IgD-negative memory B cell (primary cell): Measurements from ENCODE around the gene GPR157. TPM values are rescaled to one million over a fixed set of nuclear protein-coding genes. Genes with fewer than 3 reads are reported as not detected.
A peak's percentile ranks its signal among the peaks of the same experiment; 100 is the strongest.

Experiments used
- H3K27ac Mint-ChIP-seq, 3 donors: one replicate each; pipeline ENCODE4 v1.8.0; 2020 to 2022; ENCODE audit warnings: mild to moderate bottlenecking in 3 of 3, mixed read lengths in 3 of 3, moderate library complexity in 1 of 3
- H3K27me3 Mint-ChIP-seq: one replicate; pipeline ENCODE4 v1.8.0; 2021; ENCODE audit warnings: mixed read lengths
- H3K36me3 Mint-ChIP-seq: one replicate; pipeline ENCODE4 v1.8.0; 2020; ENCODE audit warnings: mild to moderate bottlenecking, mixed read lengths
- H3K4me1 Mint-ChIP-seq, 3 donors: one replicate each; pipeline ENCODE4 v1.8.0; 2020 to 2022; ENCODE audit warnings: mixed read lengths in 3 of 3, mild to moderate bottlenecking in 1 of 3
- H3K4me3 Mint-ChIP-seq, 4 donors: one replicate each; pipeline ENCODE4 v1.8.0; 2020 to 2022; ENCODE audit warnings: mild to moderate bottlenecking in 4 of 4, mixed read lengths in 4 of 4, moderate library complexity in 3 of 4
- H3K9me3 Mint-ChIP-seq, 3 donors: one replicate each; pipeline ENCODE4 v1.8.0; 2020 to 2021; ENCODE audit warnings: mixed read lengths in 3 of 3, mild to moderate bottlenecking in 1 of 3
- polyA plus RNA-seq: library from polyadenylated mRNA; unstranded; fragments of 300-500 nt; fragmentation: Illumina TruSeq; gene quantifications from one replicate; pipeline ENCODE4 v1.2.3, GENCODE V29; 2021

GPR157 gene
- polyA plus RNA-seq, 1 donor from 2014 or later, result 1.3 TPM

DNA sequence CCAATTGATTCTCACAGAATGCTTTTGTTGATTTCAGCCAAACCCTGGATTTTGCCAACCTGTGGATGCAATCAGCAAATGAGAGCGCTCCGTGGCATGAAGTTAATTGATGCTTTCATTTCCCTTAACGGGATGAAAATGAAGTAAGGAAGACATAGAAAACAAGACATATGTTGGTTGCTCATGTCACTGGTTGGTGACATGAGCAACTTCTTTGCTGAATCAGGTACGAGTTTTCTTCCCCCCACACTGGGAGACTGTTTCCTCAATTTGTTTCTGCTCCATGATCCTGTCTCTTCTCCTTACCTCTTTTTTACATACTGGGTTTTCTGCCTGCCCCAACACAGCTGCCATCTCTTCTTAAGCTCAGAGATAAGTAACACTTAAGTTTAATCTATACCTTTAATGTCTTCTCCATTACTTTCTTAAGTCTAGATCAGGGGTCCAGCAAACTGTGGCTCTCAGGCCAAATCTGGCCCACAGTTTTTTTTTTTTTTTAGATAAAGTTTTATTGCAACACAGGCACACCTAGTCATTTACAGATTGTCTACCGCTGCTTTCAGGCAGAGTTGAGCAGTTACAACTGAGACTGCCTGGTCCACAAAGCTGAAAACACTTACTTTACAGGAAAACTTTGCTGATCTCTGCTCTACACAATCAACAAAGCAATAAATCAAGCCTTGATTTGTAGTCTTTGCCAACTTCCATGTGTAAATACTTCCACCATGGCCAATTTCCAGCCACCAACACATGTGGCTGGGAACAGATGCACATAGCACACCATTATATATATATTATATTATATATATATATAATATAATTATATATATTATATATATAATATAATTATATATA is 13.3 kb downstream of the GPR157 start:
- H3K27ac Mint-ChIP-seq, result no peak overlapping the region
- no peaks in the 10 kb centered on the region for H3K9me3 Mint-ChIP-seq
- H3K36me3 Mint-ChIP-seq, result peaks cover 4% of the 10 kb centered on the region
- no peak overlapping the region for H3K4me3 Mint-ChIP-seq
- peaks cover 8 to 18% (median 16%) of the 10 kb centered on the region in 3 donors for H3K4me1 Mint-ChIP-seq
- H3K27me3 Mint-ChIP-seq, result no peaks in the 10 kb centered on the region

DNA sequence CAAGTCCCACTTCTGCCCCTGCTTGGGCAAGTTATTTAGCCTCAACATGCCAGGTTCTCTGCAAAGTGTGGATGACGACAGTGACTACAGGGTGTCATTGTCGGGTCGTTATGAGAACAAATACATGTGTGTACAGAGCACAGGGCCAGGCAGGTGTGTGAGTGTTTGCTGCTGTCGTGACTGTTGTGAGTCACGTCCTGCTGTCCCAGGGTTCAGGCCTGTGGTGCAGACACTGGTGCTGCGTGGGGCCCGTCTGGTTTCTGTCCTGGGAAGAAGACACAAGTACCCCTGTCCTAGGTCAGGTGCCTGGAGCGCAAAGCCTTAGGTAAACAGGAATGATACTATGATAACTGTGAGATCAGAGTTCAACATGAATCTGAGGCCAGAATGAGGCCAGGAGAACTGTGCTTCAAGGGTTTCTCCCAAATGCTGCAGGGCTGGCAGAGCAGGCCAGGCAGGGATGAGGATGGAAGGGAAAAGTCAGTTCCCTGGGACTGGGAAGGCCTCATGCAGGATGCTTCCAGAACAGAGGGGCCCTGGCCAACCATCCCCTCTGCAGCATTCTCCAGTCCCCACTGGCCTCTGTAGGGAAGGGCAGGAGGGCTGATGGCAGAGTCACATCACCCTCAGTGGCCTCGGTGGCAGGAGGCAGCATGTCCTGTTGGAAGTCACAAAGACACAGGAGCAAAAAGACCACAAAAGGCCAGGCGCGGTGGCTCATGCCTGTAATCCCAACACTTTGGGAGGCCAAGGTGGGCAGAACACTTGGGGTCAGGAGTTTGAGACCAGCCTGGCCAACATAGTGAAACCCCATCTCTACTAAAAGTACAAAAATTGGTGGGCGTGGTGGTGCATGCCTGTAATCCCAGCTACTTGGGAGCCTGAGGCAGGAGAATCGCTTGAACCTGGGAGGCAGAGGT is 15.7 kb downstream of the GPR157 start:
- Mint-ChIP-seq H3K9me3 (no peaks in the 10 kb centered on the region), H3K4me1 (peaks cover 3 to 8% (median 5%) of the 10 kb centered on the region in 3 donors), H3K4me3 (no peak overlapping the region), H3K27ac (no peak overlapping the region), H3K36me3 (peaks cover 4% of the 10 kb centered on the region), H3K27me3 (no peaks in the 10 kb centered on the region)

DNA sequence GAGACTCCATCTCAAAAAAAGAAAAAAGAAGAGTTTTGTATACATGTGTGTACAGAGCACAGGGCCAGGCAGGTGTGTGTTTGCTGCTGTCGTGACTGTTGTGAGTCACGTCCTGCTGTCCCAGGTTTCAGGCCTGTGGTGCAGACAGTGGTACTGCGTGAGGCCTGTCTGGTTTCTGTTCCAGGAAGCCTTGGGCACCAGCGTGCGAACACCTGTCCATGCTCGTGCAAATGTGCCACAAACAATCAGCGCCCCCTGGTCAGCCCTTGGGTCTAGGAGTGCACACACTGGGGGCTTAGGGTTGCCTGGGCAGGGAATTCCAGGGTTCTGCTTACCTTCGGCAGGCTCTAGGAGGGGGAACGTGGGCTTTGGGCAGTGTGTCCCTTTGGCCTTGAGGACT is 16.9 kb downstream of the GPR157 start:
- Mint-ChIP-seq H3K4me3 (no peak overlapping the region), H3K36me3 (peaks cover 2% of the 10 kb centered on the region), H3K27ac (no peak overlapping the region), H3K27me3 (no peaks in the 10 kb centered on the region), H3K9me3 (no peaks in the 10 kb centered on the region), H3K4me1 (peaks cover 0 to 8% (median 5%) of the 10 kb centered on the region in 3 donors)

DNA sequence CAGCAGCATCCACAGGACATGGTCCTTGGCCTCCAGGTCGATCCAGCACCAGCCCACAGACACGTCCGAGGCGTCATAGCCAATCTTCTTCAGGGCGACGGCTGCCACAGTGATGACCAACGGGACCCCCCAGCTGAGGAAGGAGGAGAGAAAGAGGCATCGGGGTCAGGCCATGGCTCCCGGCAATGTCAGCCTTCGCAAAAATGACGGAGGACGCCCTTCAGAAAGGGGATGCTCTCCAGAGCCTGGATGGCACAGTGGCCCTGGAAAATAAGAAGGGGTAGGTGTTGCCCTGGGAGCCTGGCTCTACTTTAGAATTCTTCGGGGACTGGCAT is 17.6 kb downstream of the GPR157 start:
- Mint-ChIP-seq H3K27ac (no peak overlapping the region), H3K27me3 (no peaks in the 10 kb centered on the region), H3K9me3 (no peaks in the 10 kb centered on the region), H3K36me3 (peaks cover 2% of the 10 kb centered on the region), H3K4me3 (no peak overlapping the region), H3K4me1 (peaks cover 0 to 8% (median 5%) of the 10 kb centered on the region in 3 donors)

DNA sequence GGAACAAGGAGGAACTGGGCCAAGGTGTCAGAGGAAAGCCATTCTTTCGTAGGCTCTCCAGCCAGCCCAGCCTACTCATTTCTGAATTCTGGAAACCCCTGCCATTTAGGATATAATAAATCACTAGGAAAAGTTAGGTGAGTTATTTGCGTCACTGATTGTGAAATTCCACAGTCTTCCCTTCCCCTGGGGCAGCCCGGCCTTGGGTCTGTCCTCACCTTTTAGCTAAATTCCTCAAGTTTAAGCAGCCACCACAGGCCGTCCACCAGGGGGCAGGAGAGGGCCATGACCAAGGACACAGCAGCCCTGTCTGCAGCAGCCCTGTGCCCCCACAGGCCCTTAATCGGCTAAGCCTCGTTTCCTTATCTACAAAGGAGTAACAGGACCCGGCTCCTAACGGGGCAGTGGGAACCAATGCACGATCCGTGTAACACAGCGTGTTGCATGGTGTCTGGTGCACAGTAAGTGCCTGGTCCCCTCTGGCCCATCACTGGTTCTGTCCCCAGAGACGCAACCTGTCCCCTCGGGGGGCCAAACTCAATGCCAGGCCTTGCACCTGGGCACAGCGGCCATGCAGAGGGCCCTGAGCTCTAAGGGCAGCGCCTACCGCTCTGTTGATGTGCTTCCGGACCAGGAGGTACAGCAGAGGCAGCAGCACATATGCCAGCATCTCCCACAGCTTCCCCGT is 18.1 kb downstream of the GPR157 start:
- Mint-ChIP-seq H3K36me3 (peaks cover 2% of the 10 kb centered on the region), H3K4me1 (peaks cover 0 to 8% (median 5%) of the 10 kb centered on the region in 3 donors), H3K9me3 (no peaks in the 10 kb centered on the region), H3K4me3 (no peak overlapping the region), H3K27ac (no peak overlapping the region), H3K27me3 (no peaks in the 10 kb centered on the region)

DNA sequence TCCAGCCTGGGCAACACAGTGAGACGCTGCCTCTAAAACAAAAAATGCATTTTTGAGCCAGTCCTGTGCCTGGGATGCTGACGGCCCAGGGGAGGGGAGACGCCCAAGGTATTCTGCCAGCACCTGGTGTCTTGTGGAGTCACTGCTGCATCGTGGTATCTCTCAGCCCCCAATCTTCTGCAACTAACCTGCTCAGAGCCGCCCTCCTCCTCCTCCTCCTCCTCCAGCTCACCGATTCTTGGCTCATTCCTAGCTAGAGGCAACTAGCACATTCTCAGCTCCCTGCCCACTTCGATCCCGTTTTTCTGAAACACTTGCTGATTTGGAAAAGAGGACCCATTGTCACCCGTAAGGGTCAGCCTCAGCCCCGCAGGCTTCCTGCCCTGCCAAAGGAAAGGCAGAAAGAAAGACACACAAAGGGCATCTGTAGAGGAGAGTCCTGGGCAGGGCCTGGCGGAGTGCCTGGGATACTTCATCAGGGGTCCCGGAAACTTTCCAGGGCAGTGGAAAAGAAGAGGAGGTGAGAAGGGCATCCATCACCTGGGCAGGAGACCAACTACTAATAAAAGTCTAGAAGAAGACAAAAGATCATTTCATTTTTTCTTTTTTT is 20.7 kb downstream of the GPR157 start:
- peaks cover 0 to 5% (median 4%) of the 10 kb centered on the region in 3 donors for H3K4me1 Mint-ChIP-seq
- H3K27me3 Mint-ChIP-seq, result no peaks in the 10 kb centered on the region
- H3K27ac Mint-ChIP-seq, result no peak overlapping the region
- peaks cover 6% of the 10 kb centered on the region for H3K36me3 Mint-ChIP-seq
- no peak overlapping the region for H3K4me3 Mint-ChIP-seq
- no peaks in the 10 kb centered on the region for H3K9me3 Mint-ChIP-seq

DNA sequence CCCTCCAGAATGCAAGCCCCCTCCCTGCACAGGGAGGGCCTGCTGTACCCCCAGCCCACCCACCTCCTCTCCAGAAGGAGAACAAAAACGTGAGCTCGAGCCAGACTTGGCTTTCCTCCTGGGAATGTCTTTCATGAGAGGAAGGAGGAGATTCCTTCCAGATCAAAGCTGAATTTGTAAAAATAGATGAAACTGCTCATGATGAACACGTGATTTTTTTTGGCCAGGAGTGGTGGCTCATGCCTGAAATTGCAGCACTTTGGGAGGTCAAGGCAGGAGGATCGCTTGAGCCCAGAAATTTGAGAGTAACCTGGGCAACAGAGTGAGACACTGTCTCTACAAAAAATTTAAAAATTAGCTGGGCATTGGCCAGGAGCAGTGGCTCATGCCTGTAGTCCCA is 21.8 kb downstream of the GPR157 start:
- Mint-ChIP-seq H3K4me3 (no peak overlapping the region), H3K4me1 (peaks cover 0 to 5% (median 4%) of the 10 kb centered on the region in 3 donors), H3K9me3 (no peaks in the 10 kb centered on the region), H3K36me3 (peaks cover 8% of the 10 kb centered on the region), H3K27ac (no peak overlapping the region), H3K27me3 (no peaks in the 10 kb centered on the region)

DNA sequence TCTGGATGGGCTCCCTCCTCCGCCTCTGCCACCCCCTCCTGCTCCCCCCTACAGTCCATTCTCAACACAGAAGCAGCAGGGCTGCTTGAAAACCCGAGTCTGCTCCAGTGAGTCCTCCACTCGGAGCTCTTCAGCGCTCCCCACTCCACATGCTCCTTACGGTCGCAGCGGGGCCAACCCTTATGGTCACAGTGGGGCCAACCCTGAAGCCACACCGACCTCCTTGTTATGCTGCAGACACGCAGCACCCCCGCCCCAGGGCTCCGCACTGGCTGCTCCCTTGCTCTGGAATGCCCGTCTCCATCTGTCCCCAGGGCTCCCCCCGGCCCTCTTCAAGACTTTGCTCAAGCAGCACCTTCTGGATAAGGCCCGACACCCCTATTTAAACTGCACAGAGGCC is 22.6 kb downstream of the GPR157 start:
- no peaks in the 10 kb centered on the region for H3K9me3 Mint-ChIP-seq
- H3K36me3 Mint-ChIP-seq, result peaks cover 8% of the 10 kb centered on the region

DNA sequence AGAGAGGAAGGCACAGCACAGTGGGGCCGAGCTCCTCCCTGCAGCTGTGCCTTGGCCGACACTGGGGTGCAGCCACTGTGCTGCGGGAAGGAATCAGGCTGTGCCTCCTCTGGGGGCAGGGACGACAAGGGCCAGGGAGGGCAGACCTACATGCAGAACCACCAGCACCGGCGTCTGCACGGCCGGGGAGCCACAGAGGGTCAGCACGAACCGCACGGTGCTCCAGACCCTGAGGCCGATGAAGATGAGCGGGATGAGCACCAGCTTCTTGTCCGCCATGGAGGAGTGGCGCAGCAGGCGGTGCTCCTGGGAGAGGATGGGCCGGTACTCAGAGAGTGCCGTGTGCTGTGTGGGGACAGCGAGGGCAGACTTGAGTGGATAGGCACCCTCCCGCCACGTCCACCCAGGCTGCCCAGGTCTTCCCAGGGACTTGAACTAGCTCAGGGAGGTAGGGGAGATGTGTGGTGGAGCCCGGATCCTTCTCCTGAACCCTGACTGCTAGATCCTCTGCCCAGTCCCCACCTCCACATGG is 23.5 kb downstream of the GPR157 start:
- Mint-ChIP-seq H3K27me3 (no peaks in the 10 kb centered on the region), H3K36me3 (peaks cover 6% of the 10 kb centered on the region), H3K4me1 (no peaks in the 10 kb centered on the region), H3K4me3 (no peak overlapping the region), H3K9me3 (no peaks in the 10 kb centered on the region), H3K27ac (peak overlapping the region in 1 of 3 donors; percentile 74)

More for the DNA sequence above, 22.6 kb downstream of the GPR157 start:
- Mint-ChIP-seq H3K27me3 (no peaks in the 10 kb centered on the region), H3K27ac (no peak overlapping the region), H3K4me1 (peaks cover 0 to 5% (median 4%) of the 10 kb centered on the region in 3 donors), H3K4me3 (no peak overlapping the region)

DNA sequence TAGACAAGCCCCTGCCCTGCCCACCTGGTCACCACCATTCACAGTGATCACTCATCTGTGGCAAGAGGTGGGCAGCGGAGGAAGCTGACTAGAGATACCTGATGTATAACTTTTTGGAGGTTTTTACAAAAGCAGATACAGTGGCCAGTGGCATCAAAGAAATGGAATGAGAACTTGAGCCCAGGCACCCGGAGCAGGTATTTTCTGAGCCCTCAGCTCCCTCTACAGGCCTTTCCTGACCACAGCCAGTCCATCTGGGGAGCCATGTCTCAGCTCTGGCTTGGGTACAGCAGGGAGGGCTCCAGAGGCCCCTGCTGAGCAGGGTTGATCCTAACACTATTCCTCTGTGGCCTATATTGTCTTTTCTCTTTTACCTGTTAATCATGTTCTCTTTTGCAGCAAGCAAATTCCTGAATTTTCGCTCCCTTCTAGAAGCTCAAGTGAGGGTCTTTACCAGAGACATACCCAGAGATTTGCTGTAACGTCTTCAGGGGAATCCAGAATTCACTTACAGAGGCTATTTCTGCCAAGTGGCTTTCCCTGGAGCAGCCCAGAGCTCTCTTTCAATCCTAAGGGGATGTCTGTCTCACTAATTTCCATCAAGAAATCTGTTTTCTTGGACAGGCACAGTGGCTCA is 27.3 kb downstream of the GPR157 start:
- Mint-ChIP-seq H3K36me3 (peaks cover 6% of the 10 kb centered on the region), H3K27me3 (no peaks in the 10 kb centered on the region), H3K4me3 (no peak overlapping the region), H3K27ac (no peak overlapping the region), H3K9me3 (peaks cover 0 to 1% (median 0%) of the 10 kb centered on the region in 3 donors), H3K4me1 (no peaks in the 10 kb centered on the region)

DNA sequence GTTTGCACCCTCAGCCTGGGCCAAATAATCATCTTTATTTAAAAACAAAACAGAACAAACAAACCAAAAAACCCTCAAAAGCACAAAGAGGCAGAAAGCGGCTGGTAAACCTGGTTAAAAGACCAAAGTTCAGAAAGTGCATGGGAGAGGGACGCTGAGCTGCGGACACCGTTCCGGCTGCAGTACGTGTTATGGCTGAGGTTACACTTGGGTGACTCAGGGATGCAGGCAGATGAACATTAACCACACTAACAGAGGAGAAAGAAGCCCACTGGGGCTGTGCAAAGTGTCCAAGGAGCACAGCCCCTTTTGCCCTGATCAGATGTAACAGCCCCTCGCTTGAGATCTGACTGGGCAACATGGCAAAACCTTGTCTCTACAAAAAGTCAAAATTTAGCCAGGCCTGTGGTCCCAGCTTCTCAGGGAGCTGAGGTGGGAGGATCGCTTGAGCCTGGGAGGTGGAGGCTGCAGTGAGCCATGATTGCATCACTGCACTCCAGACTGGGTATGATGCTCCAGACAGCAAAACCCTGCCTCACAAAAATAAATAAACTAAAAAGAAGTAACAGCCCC is 28.3 kb downstream of the GPR157 start:
- Mint-ChIP-seq H3K4me3 (no peak overlapping the region), H3K36me3 (peaks cover 6% of the 10 kb centered on the region), H3K9me3 (peaks cover 0 to 1% (median 0%) of the 10 kb centered on the region in 3 donors), H3K27ac (no peak overlapping the region), H3K27me3 (peaks cover 1% of the 10 kb centered on the region), H3K4me1 (no peaks in the 10 kb centered on the region)

DNA sequence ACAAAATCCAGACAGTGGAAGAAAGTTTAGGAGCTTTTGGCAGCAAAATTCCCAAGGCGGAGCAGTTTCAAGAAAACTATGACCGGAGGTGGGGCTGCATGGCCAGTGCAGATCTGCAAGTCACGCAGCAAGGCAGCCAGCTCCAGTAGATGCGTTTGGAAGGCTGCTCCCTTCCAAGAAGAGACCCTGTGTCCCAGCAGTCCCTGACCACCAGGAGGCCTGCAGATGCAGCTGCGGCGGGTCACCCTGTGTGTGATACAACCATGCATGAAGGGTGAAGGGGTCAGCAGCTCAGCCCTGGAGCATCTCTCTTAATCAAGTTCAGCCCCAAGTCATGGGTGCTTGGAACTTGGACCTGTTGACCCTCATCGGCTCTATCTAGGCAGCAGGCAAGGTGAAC is 29.3 kb downstream of the GPR157 start:
- Mint-ChIP-seq H3K27me3 (peaks cover 1% of the 10 kb centered on the region), H3K27ac (peak overlapping the region in 1 of 3 donors; percentile 42), H3K36me3 (peaks cover 2% of the 10 kb centered on the region), H3K4me3 (no peak overlapping the region), H3K9me3 (peaks cover 0 to 1% (median 0%) of the 10 kb centered on the region in 3 donors), H3K4me1 (no peaks in the 10 kb centered on the region)

DNA sequence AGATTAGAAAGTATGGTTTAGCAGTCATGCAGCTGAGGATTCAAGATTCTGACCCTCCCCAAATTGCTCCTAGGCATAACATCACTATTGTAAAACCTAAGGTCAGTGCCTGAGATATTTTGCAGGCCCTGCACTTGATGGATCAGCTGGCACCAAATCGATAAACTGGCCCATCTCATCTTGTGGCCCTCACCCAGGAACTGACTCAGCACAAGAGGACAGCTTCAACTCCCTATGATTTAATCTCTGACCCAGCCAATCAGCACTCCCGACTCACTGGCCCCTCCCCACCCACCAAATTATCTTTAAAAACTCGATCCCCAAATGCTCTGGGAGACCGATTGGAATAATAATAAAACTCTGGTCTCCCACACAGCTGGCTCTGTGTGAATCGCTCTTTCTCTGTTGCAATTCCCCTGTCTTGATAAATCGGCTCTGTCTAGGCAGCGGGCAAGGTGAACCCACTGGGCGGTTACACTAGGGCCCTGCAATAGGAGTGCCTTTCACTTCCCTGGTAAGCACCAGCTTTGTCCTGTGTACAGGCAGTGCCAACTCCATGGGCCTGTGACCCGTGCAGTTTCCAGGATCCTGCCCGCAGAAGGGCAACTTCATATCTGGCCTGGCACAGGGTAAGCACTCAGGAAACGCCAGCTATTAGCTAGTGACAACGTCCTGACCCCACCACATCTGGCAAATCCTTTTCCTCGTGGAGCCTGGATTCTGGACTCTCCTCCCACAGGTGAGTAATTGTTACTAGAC is 30.8 kb downstream of the GPR157 start:
- peaks cover 2% of the 10 kb centered on the region for H3K36me3 Mint-ChIP-seq
- no peaks in the 10 kb centered on the region for H3K4me1 Mint-ChIP-seq
- H3K9me3 Mint-ChIP-seq, result peaks cover 0 to 1% (median 0%) of the 10 kb centered on the region in 3 donors
- H3K4me3 Mint-ChIP-seq, result peak overlapping the region in 1 of 4 donors; percentile 35
- H3K27ac Mint-ChIP-seq, result no peak overlapping the region
- peaks cover 1% of the 10 kb centered on the region for H3K27me3 Mint-ChIP-seq
